Psoas muscle (tissue), 8 donors: ENCODE results near the gene CASK. TPM values are rescaled to one million over a fixed set of nuclear protein-coding genes. Genes with fewer than 3 reads are reported as not detected.

Source experiments
- ATAC-seq, 4 donors: fragments of 200-7000 bp; cut with Tn5 transposase; one replicate each; pipeline ENCODE4 v1.9.1; 2020; ENCODE audit warnings: moderate library complexity in 3 of 4, mild to moderate bottlenecking in 2 of 4
- DNase-seq, 2 donors: peaks; one replicate each; pipeline ENCODE4 v3.0.0-alpha.2; 2020
- H3K27ac ChIP-seq: fragments of 200-600 bp; one replicate; pipeline ENCODE4 v1.8.0; 2022
- H3K27me3 ChIP-seq, 3 donors: fragments of 200-600 bp in 1 of 3; one replicate each; pipeline versions ENCODE4 v1.6.1 to v1.8.0; 2013 to 2022; ENCODE audit warnings: low read length in 2 of 3, mild to moderate bottlenecking in 2 of 3, moderate library complexity in 1 of 3; ENCODE audit not compliant: insufficient read depth in 3 of 3
- H3K36me3 ChIP-seq, 2 donors: fragments of 200-600 bp in 1 of 2; one replicate each; pipeline versions ENCODE4 v1.6.1 to v1.8.0; 2013 to 2022; ENCODE audit warnings: low read depth in 1 of 2, mild to moderate bottlenecking in 1 of 2, moderate library complexity in 1 of 2; ENCODE audit not compliant: insufficient read depth in 1 of 2
- H3K4me1 ChIP-seq: fragments of 200-600 bp; one replicate; pipeline ENCODE4 v1.8.0; 2022
- H3K4me3 ChIP-seq: fragments of 200-600 bp; one replicate; pipeline ENCODE4 v1.8.0; 2022; ENCODE audit warnings: mild to moderate bottlenecking
- H3K9me3 ChIP-seq: fragments of 200-600 bp; one replicate; pipeline ENCODE4 v1.8.0; 2022
- WGBS, 3 donors: extraction: QIAGEN DNeasy Blood & Tissue Kit; methylation state at CpG; one replicate each; pipeline versions ENCODE4 v1.1.6 to v1.1.7; 2013; 5-methylcytosine and 5-hydroxymethylcytosine counted together
- intact Hi-C, 2 donors: fragments of 100-400 bp; cut with DNase I; formaldehyde crosslinking; loops; one replicate each; pipeline versions ENCODE4 v1.11.0 to v1.14.2; 2022
- polyA plus RNA-seq, 3 donors: library from polyadenylated mRNA; stranded (reverse); fragments of 200-250 nt; gene quantifications; one replicate each; pipeline ENCODE4 v1.2.3, GENCODE V29; 2013
- total RNA-seq, 4 donors: library from RNA; stranded (reverse); fragmentation: NEBNext Ultra II Directional in 2 of 4; extraction: Animal tissue kit (Norgen Biotek cat#: 25700) in 2 of 4; gene quantifications; one replicate each; pipeline versions ENCODE4 v1.2.1 to v1.2.4, GENCODE V29; 2021 to 2023
- TF ChIP-seq, protein P1 (sequence below): fragments of 200-600 bp; IDR thresholded peaks from one replicate; pipeline ENCODE4 v1.8.0; 2022; ENCODE audit warnings: antibody characterized with exemption
- donor health status: healthy with polysubstance abuse.
- donor health status: DM: no; HTN: no; CAD: no; lungs with moderate emphysema.
- donor health status: Bipolar disorder and iron deficiency.
- donor health status: healthy.
- donor health status: DM: yes; HTN: yes; CAD: no.
- donor health status: DM: no; HTN: no; CAD: no.
- donor health status: DM: no; HTN: no; CAD: no.
- donor health status: DM: yes; HTN: yes; CAD: no.

CASK gene
- total and polyA plus RNA-seq, 7 donors = 2.8 to 19.4 (median 9.7) TPM

DNA sequence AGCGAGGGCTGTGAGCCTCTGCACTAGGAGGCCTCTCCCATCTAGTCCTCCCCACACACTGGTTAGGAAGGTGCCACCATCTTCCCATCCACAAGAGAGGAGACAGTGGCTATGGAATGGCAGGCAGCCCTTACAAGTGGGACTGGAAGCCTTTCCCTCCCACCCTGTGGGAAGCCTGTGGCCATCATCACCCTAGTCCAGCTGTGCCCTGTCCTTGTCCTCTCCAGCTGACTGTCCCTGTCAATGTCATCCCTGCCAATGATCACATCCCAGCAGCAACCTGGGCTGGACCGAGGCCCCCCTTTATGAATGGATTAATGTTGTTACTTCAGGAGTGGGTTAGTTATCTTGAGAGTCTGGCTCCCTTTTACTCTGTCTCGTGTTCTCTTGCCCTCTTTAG, 423.4 kb downstream of the CASK start:
- peaks cover 0 to 10% (median 0%) of the 10 kb centered on the region in 3 donors for H3K27me3 ChIP-seq
- no peaks in the 10 kb centered on the region for H3K9me3 ChIP-seq
- no peak overlapping the region for H3K27ac ChIP-seq
- 58 to 90% (median 71%) methylated on average over 1 to 3 of the region's 3 CpGs for WGBS, 3 donors
- intact Hi-C loops = no loop called here
- H3K4me3 ChIP-seq = no peak overlapping the region
- DNase-seq = no peak
- H3K4me1 ChIP-seq = no peaks in the 10 kb centered on the region
- no peak for ATAC-seq
- TF ChIP-seq, protein P1, sequence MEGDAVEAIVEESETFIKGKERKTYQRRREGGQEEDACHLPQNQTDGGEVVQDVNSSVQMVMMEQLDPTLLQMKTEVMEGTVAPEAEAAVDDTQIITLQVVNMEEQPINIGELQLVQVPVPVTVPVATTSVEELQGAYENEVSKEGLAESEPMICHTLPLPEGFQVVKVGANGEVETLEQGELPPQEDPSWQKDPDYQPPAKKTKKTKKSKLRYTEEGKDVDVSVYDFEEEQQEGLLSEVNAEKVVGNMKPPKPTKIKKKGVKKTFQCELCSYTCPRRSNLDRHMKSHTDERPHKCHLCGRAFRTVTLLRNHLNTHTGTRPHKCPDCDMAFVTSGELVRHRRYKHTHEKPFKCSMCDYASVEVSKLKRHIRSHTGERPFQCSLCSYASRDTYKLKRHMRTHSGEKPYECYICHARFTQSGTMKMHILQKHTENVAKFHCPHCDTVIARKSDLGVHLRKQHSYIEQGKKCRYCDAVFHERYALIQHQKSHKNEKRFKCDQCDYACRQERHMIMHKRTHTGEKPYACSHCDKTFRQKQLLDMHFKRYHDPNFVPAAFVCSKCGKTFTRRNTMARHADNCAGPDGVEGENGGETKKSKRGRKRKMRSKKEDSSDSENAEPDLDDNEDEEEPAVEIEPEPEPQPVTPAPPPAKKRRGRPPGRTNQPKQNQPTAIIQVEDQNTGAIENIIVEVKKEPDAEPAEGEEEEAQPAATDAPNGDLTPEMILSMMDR = no peak
- no peaks in the 10 kb centered on the region for H3K36me3 ChIP-seq

DNA sequence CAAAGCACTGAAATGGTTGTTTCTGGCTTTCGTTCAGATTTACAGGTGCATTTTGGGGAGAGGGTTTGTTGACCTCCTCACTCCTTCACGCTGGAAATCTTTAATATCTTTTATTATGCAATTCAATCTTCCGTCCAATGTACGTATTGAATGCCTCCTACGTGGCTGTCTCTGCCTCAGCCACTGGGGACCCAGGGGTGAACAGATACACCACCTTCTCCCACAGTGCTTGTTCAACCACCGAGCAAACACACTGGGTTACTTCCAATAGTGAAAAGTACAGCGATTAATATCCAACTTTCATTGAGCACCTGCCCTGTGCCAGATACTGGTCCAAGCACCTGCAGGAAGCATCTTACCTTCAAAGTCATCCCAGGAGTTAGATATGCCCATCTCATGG, 424.2 kb downstream of the CASK start:
- TF ChIP-seq, protein P1 = no peak
- no peak for DNase-seq
- H3K27ac ChIP-seq = no peak overlapping the region
- no peaks in the 10 kb centered on the region for H3K9me3 ChIP-seq
- H3K36me3 ChIP-seq = no peaks in the 10 kb centered on the region
- H3K4me1 ChIP-seq = no peaks in the 10 kb centered on the region
- H3K27me3 ChIP-seq = peaks cover 0 to 7% (median 0%) of the 10 kb centered on the region in 3 donors
- ATAC-seq = no peak
- 77 to 86% (median 82%) methylated on average over 7 of the region's 7 CpGs for WGBS, 3 donors
- intact Hi-C loops = no loop called here
- H3K4me3 ChIP-seq = no peak overlapping the region

DNA sequence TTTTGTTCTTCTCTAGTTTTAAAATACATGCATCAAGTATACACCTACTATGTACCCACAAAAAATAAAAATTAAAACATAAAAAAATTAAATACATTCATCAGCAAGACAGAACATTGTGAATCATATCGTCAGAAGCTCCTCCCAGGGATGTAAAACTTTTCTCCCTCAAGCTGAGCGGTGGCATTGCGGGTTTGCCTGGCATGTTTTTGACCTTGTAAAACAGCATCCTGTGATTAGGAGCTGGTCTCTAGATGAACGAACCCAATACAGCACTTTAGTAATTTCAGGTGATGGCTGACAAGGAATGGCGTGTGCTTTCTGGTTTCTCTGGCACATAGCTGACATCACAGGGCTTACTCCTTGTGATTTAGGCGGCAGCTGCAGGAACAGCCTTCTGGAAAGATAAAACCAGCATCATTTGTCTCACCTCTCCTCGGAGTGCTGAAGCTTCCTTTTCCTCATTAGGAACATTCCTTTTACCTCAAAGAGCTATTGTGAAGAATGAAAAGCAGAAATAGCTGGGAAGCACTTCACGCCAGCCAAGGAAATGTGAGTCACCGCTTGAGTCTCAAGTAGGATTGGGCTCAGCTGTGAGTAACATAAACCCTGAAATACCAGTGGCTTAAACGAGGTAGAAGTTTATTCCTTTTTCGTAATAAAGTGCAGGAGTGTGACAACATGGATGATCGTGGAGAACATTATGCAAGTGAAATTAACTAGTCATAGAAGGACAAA, 431.9 kb downstream of the CASK start:
- no peak overlapping the region for H3K4me3 ChIP-seq
- 21 to 43% (median 22%) methylated on average over 12 of the region's 12 CpGs for WGBS, 3 donors
- TF ChIP-seq, protein P1 = no peak
- H3K4me1 ChIP-seq = no peaks in the 10 kb centered on the region
- intact Hi-C loops = no loop called here
- H3K9me3 ChIP-seq = no peaks in the 10 kb centered on the region
- ATAC-seq (peak; percentile 63 to 94 (median 90)), DNase-seq (peak in 1 of 2 donors; percentile 21)
- H3K27me3 ChIP-seq = peaks cover 0 to 17% (median 0%) of the 10 kb centered on the region in 3 donors
- peak overlapping the region; percentile 4 for H3K27ac ChIP-seq
- no peaks in the 10 kb centered on the region for H3K36me3 ChIP-seq

DNA sequence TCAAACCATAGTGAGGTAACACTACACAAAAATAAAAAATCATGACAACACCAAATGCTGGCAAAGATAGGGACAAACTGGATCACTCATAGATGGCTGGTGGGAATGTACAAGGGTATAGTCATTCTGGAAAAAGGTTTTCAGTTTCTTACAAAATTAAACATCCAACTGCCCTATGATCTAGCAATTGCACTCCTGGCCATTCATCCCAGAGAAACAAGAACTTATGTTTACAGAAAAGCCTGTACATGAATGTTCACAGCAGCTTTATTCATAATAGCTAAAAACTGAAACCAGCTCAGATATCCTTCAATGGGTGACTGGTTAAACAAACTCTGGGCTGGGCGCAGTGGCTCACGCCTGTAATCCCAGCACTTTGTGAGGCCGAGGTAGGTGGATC, 432.9 kb downstream of the CASK start:
- intact Hi-C loops = no loop called here
- ATAC-seq (no peak), DNase-seq (no peak)
- Histone ChIP-seq H3K27ac (no peak overlapping the region), H3K27me3 (peaks cover 0 to 17% (median 0%) of the 10 kb centered on the region in 3 donors), H3K4me3 (no peak overlapping the region), H3K9me3 (no peaks in the 10 kb centered on the region), H3K4me1 (no peaks in the 10 kb centered on the region), H3K36me3 (no peaks in the 10 kb centered on the region)
- TF ChIP-seq, protein P1 = no peak
- 91 to 96% (median 92%) methylated on average over 3 of the region's 3 CpGs for WGBS, 3 donors
